Neural cell (in vitro differentiated cells): ENCODE results near the gene C19orf67.

Source experiments
- CTCF ChIP-seq: fragments of 450-650 bp; IDR thresholded peaks from 2 replicates; pipeline ENCODE4 v1.5.1; 2014; ENCODE audit warnings: antibody characterized with exemption, mild to moderate bottlenecking, moderate library complexity; ENCODE audit not compliant: poor library complexity, severe bottlenecking
- EZH2 ChIP-seq: fragments of 200-600, 300-800 bp; shearing (Covaris generic), sonication (generic); IDR thresholded peaks from 2 replicates; pipeline ENCODE4 v1.6.1; 2014; ENCODE audit warnings: antibody characterized with exemption, low read length, borderline replicate concordance, mild to moderate bottlenecking; ENCODE audit not compliant: insufficient read depth, poor library complexity, severe bottlenecking
- MXI1 ChIP-seq: fragments of 450-650 bp; conservative IDR thresholded peaks from 2 replicates; pipeline ENCODE4 v1.6.1; 2014; ENCODE audit warnings: antibody characterized with exemption, mild to moderate bottlenecking; ENCODE audit not compliant: poor library complexity, severe bottlenecking
- SMC3 ChIP-seq: fragments of 450-650 bp; conservative IDR thresholded peaks from 2 replicates; pipeline ENCODE4 v1.6.1; 2014; ENCODE audit warnings: antibody characterized with exemption, mild to moderate bottlenecking, moderate library complexity; ENCODE audit not compliant: poor library complexity

DNA sequence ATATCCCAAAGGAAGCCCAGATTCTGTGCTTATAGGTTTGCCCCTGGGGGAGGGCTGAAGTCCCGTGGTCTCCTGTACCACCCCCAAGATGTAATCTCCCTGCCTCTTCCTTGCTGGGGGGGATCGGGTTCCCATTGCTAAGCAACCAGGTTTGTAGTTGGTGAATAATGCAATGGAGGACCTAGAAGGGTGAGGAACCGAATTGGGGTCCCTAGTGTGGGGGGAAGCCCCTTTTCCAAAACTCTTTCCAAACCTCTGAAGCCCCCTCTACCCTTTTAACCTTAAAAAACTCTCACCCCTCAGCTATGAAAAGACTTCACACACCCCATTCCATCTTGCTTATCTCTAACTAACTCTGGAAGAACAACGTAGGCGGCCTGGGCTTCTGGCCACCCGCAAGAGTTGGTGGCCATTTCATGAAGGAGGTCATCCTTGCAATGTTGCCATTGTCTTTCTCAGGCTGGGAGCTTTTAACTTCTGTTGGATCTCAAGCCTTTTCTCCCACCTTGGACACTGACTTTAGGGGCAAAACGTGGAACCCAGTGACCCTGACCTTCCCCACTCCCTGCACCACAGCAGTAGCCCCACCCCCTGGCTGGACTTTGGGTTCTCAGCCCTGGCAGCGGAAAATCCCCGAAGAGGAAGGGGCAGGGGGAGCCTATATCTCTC lies 24.4 kb downstream of the C19orf67 start:
- TF ChIP-seq CTCF (no peak), EZH2 (no peak), MXI1 (no peak), SMC3 (no peak)
